Esophagus muscularis mucosa (tissue), 4 donors: ENCODE data around the gene ZNF581. TPM values are rescaled to one million over a fixed set of nuclear protein-coding genes. Genes with fewer than 3 reads are reported as not detected.

Experiments used
- DNase-seq: peaks from one replicate; pipeline ENCODE4 v3.0.0-alpha.2; 2017; ENCODE audit errors: extremely low spot score
- H3K27ac ChIP-seq, 4 donors: fragments of 200-600 bp; sonication (generic); replicated peaks in 1 of 4; 1 replicate in 3 of 4; 2 replicates in 1 of 4; pipeline ENCODE4 v1.5.1; 2016 to 2019; ENCODE audit warnings: mild to moderate bottlenecking in 1 of 4
- H3K27me3 ChIP-seq, 4 donors: fragments of 200-600 bp; sonication (generic); one replicate each; pipeline versions ENCODE4 v1.5.1 to v1.6.0; 2016 to 2019
- H3K36me3 ChIP-seq, 4 donors: fragments of 200-600 bp; sonication (generic); one replicate each; pipeline ENCODE4 v1.5.1; 2016 to 2019
- H3K4me1 ChIP-seq, 4 donors: fragments of 200-600 bp; sonication (generic); one replicate each; pipeline ENCODE4 v1.5.1; 2016 to 2019
- H3K4me3 ChIP-seq, 4 donors: fragments of 200-600 bp; sonication (generic); 1 replicate in 2 of 4; 2 replicates in 2 of 4; pipeline ENCODE4 v1.5.1; 2016 to 2019; ENCODE audit warnings: mild to moderate bottlenecking in 4 of 4, moderate library complexity in 1 of 4
- H3K9me3 ChIP-seq, 4 donors: fragments of 200-600 bp; sonication (generic); 1 replicate in 3 of 4; 2 replicates in 1 of 4; pipeline ENCODE4 v1.5.1; 2016 to 2019
- CTCF ChIP-seq, 3 experiments: fragments of 200-600 bp in 2 of 3; fragments of 450-650 bp in 1 of 3; sonication (generic) in 2 of 3; IDR thresholded peaks; one replicate each; pipeline ENCODE4 v1.5.1; 2017 to 2019; ENCODE audit warnings: antibody characterized with exemption in 3 of 3, mild to moderate bottlenecking in 2 of 3, moderate library complexity in 1 of 3
- EP300 ChIP-seq: sonication (generic); formaldehyde crosslinking; IDR thresholded peaks from one replicate; pipeline ENCODE4 v1.6.1; 2017; ENCODE audit warnings: antibody characterized with exemption
- POLR2A ChIP-seq: fragments of 450-650 bp; IDR thresholded peaks from one replicate; pipeline ENCODE4 v1.6.1; 2017; ENCODE audit warnings: antibody characterized with exemption, moderate library complexity, mild to moderate bottlenecking, low read depth
- POLR2AphosphoS5 ChIP-seq, 2 donors: sonication (generic); formaldehyde crosslinking; IDR thresholded peaks; one replicate each; pipeline ENCODE4 v1.6.1; 2017; ENCODE audit warnings: antibody characterized with exemption in 2 of 2
- WGBS: methylation state at CpG from one replicate; pipeline ENCODE4 v1.1.5; 2018; 5-methylcytosine and 5-hydroxymethylcytosine counted together
- intact Hi-C: fragments of 100-400 bp; cut with DNase I; formaldehyde crosslinking; loops from one replicate; pipeline ENCODE4 v1.15.1; 2023
- total RNA-seq, 4 donors: library from RNA; depleted of rRNA; stranded (reverse); fragments of >200 nt; gene quantifications; one replicate each; pipeline versions ENCODE4 v1.1.0 to v1.2.1, GENCODE V29; 2016

ZNF581 gene
- total RNA-seq, 4 donors from 2014 or later = 13.3 to 26.6 (median 18.2) TPM

DNA sequence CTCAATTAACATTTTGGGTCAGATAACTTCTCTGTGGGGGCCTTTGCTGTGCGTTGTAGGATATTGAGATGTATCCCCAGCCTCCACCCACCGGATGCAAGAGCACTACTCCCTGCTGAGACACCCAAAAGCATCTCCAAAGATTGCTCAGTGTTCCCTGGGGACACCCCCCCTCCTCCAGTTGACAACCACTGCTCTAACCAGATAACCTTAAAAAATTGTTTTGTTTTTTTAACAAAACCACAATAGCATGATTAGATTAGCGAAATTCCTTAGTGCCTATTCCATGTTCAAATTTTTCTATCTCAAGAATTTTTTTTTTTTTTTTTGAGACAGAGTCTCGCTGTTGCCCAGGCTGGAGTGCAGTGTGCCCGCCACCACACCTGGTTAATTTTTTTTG lies 29.0 kb downstream of the ZNF581 start:
- Histone ChIP-seq H3K4me3 (no peak overlapping the region), H3K36me3 (peaks cover 33 to 69% (median 60%) of the 10 kb centered on the region in 4 donors), H3K9me3 (no peaks in the 10 kb centered on the region), H3K4me1 (peaks cover 26 to 58% (median 41%) of the 10 kb centered on the region in 4 donors), H3K27me3 (no peaks in the 10 kb centered on the region), H3K27ac (no peak overlapping the region)
- TF ChIP-seq EP300 (no peak), POLR2AphosphoS5 (IDR thresholded peaks at IDR 0.05) (no peak), POLR2A (no peak), CTCF (IDR thresholded peaks at IDR 0.05) (no peak)
- DNase-seq = no peak
- intact Hi-C loops = loop anchor here (2.0 kb wide), 1 partner anchor 16 kb away; no protein-coding TSS in a partner anchor
- 79% methylated on average over 5 of the region's 5 CpGs for WGBS

DNA sequence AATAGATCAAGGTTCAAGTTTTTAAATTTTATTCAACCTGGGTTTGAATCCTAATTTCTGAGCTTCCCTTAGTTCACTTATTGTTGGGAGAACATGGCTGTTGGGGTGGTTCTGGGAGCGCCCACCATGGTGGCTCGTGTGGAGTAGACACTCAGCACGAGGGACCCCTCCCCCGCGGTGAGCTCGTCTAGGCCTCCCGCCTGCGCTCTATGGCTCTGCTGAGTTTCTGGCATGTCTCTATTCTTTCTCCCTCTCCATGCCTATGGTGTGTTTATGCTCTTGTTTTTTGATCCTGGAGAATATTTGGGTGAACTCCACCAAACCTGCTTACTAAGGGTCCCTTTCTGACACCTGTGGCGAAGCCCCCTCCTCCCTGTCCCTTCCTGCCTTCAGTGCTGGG lies 30.0 kb downstream of the ZNF581 start:
- no peak for TF ChIP-seq POLR2AphosphoS5 (IDR thresholded peaks at IDR 0.05)
- TF ChIP-seq CTCF (IDR thresholded peaks at IDR 0.05) = no peak
- no peak for TF ChIP-seq EP300
- TF ChIP-seq POLR2A = no peak
- Histone ChIP-seq H3K4me3 (no peak overlapping the region), H3K4me1 (peaks cover 33 to 67% (median 51%) of the 10 kb centered on the region in 4 donors), H3K9me3 (no peaks in the 10 kb centered on the region), H3K27me3 (no peaks in the 10 kb centered on the region), H3K27ac (peak overlapping the region in 2 of 4 donors; percentile 86 to 96), H3K36me3 (peaks cover 27 to 65% (median 55%) of the 10 kb centered on the region in 4 donors)
- intact Hi-C loops = loop anchor here (2.0 kb wide), 1 partner anchor 17 kb away; no protein-coding TSS in a partner anchor
- no peak for DNase-seq
- WGBS = 82% methylated on average over 5 of the region's 9 CpGs

DNA sequence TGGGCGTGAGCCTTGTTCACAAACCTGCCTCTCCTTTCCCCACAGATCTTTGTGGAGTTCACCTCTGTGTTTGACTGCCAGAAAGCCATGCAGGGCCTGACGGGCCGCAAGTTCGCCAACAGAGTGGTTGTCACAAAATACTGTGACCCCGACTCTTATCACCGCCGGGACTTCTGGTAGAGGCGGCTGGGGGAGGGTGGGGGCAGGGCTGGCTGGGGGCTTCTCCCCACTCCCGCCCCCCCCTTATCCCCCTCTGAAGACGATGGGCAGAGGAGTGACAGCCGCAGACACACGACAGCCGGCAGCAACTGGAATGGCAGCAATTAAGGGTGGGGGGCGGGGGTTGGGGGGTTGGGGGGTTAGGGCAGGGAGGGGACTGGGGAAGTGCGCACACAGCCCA lies 30.4 kb downstream of the ZNF581 start:
- DNase-seq = no peak
- 59% methylated on average over 13 of the region's 15 CpGs for WGBS
- Histone ChIP-seq H3K4me3 (peak overlapping the region in 1 of 4 donors; percentile 94), H3K9me3 (no peaks in the 10 kb centered on the region), H3K36me3 (peaks cover 27 to 65% (median 55%) of the 10 kb centered on the region in 4 donors), H3K27ac (peak overlapping the region; percentile 85 to 96 (median 88)), H3K4me1 (peaks cover 33 to 71% (median 53%) of the 10 kb centered on the region in 4 donors), H3K27me3 (no peaks in the 10 kb centered on the region)
- intact Hi-C loops = loop anchor here (2.0 kb wide), 1 partner anchor 17 kb away; no protein-coding TSS in a partner anchor
- TF ChIP-seq EP300 = no peak
- TF ChIP-seq CTCF (IDR thresholded peaks at IDR 0.05) = no peak
- TF ChIP-seq POLR2A = no peak
- TF ChIP-seq POLR2AphosphoS5 (IDR thresholded peaks at IDR 0.05) = no peak

GRCh38 chr19:55674459-55674840 lies 31.0 kb downstream of the ZNF581 start:
- H3K36me3 ChIP-seq = peaks cover 25 to 65% (median 55%) of the 10 kb centered on the region in 4 donors
- DNase-seq = no peak
- peaks cover 33 to 75% (median 56%) of the 10 kb centered on the region in 4 donors for H3K4me1 ChIP-seq
- 27% methylated on average over 13 of the region's 17 CpGs for WGBS
- peak overlapping the region; percentile 85 to 96 (median 88) for H3K27ac ChIP-seq
- no peaks in the 10 kb centered on the region for H3K9me3 ChIP-seq
- intact Hi-C loops = no loop called here
- TF ChIP-seq CTCF (IDR thresholded peaks at IDR 0.05) = no peak
- no peak for TF ChIP-seq POLR2A
- TF ChIP-seq POLR2AphosphoS5 (IDR thresholded peaks at IDR 0.05) = no peak
- no peak for TF ChIP-seq EP300
- H3K4me3 ChIP-seq = peak overlapping the region; percentile 73 to 100 (median 94)
- no peaks in the 10 kb centered on the region for H3K27me3 ChIP-seq
